IMR-90 (cell line): ENCODE measurements around the gene RNF181. TPM values are rescaled to one million over a fixed set of nuclear protein-coding genes. Genes with fewer than 3 reads are reported as not detected.

Experiments
- ATAC-seq: fragments of 200-7000 bp; cut with Tn5 transposase; 2 replicates; pipeline ENCODE4 v1.9.1; 2020; ENCODE audit warnings: low read depth, mild to moderate bottlenecking, moderate library complexity
- BruUV-seq: library from RNA; stranded (reverse); fragments of 400-500 nt; replicated peaks from 2 replicates; lab custom pipeline; 2021; lab: Mats Ljungman, UMichigan
- CTCF ChIA-PET: fragments of 300-600 bp; formaldehyde crosslinking; extraction: SDS; loops from one replicate; lab custom pipeline; 2021; ENCODE audit warnings: antibody characterized with exemption; lab: Yijun Ruan, JAX
- POLR2A ChIA-PET: fragments of 300-600 bp; sonication (Branson Sonifier 250); formaldehyde crosslinking; loops from one replicate; lab custom pipeline; 2022; ENCODE audit warnings: antibody characterized with exemption; ENCODE audit not compliant: unreplicated experiment; lab: Charles Lee
- DNase-seq: peaks from one replicate; pipeline ENCODE4 v3.0.0; 2013
- H2AFZ ChIP-seq: replicated peaks from 2 replicates; pipeline ENCODE3; 2013; ENCODE audit warnings: low read length, mild to moderate bottlenecking; ENCODE audit not compliant: poor library complexity
- H2AK5ac ChIP-seq: 2 replicates; pipeline ENCODE4 v1.6.1; 2013; ENCODE audit warnings: low read depth, low read length, inconsistent platforms
- H2AK9ac ChIP-seq: replicated peaks from 2 replicates; pipeline ENCODE3; 2013; ENCODE audit warnings: mild to moderate bottlenecking, low read depth, low read length, moderate library complexity; ENCODE audit not compliant: poor library complexity
- H2BK120ac ChIP-seq: 2 replicates; pipeline ENCODE4 v1.6.1; 2013; ENCODE audit warnings: low read depth, low read length, inconsistent platforms
- H2BK15ac ChIP-seq: 3 replicates; pipeline ENCODE4 v1.6.1; 2013; ENCODE audit warnings: low read depth, low read length, inconsistent platforms
- H2BK20ac ChIP-seq: 2 replicates; pipeline ENCODE4 v1.6.1; 2013; ENCODE audit warnings: low read depth, mild to moderate bottlenecking, inconsistent platforms, low read length, moderate library complexity
- H2BK5ac ChIP-seq: 2 replicates; pipeline ENCODE4 v1.6.1; 2013; ENCODE audit warnings: mild to moderate bottlenecking, low read depth, low read length, inconsistent platforms; ENCODE audit not compliant: poor library complexity, severe bottlenecking
- H3K14ac ChIP-seq: replicated peaks from 2 replicates; pipeline ENCODE4 v1.6.1; 2013; ENCODE audit warnings: low read depth, low read length, inconsistent platforms
- H3K18ac ChIP-seq: 2 replicates; pipeline ENCODE4 v1.6.1; 2013; ENCODE audit warnings: low read depth, low read length, control low read depth
- H3K23ac ChIP-seq: 2 replicates; pipeline ENCODE4 v1.6.1; 2013; ENCODE audit warnings: low read depth, low read length, inconsistent platforms
- H3K27ac ChIP-seq: 2 replicates; pipeline ENCODE4 v1.5.1; 2013; ENCODE audit warnings: mild to moderate bottlenecking, control low read depth, low read length; ENCODE audit not compliant: insufficient read depth
- H3K27me3 ChIP-seq: 2 replicates; pipeline ENCODE4 v1.6.1; 2013; ENCODE audit warnings: low read length; ENCODE audit not compliant: control insufficient read depth, insufficient read depth
- H3K36me3 ChIP-seq: 2 replicates; pipeline ENCODE4 v1.6.1; 2013; ENCODE audit warnings: low read length, mixed read lengths; ENCODE audit not compliant: control insufficient read depth, insufficient read depth
- H3K4ac ChIP-seq: 2 replicates; pipeline ENCODE4 v1.6.1; 2013; ENCODE audit warnings: low read depth, low read length, inconsistent platforms
- H3K4me1 ChIP-seq: 2 replicates; pipeline ENCODE4 v1.6.1; 2013; ENCODE audit warnings: low read length, mixed read lengths; ENCODE audit not compliant: control insufficient read depth, insufficient read depth
- H3K4me2 ChIP-seq: 2 replicates; pipeline ENCODE4 v1.6.1; 2013; ENCODE audit warnings: low read depth, mild to moderate bottlenecking, control low read depth, low read length, moderate library complexity
- H3K4me3 ChIP-seq: 2 replicates; pipeline ENCODE4 v1.5.1; 2013; ENCODE audit warnings: low read depth, mild to moderate bottlenecking, control low read depth, low read length, moderate library complexity; ENCODE audit not compliant: insufficient read depth
- H3K56ac ChIP-seq: 2 replicates; pipeline ENCODE4 v1.6.1; 2013; ENCODE audit warnings: low read length, inconsistent platforms; ENCODE audit not compliant: insufficient read depth; ENCODE audit errors: extremely low read depth
- H3K79me1 ChIP-seq, 2 experiments: 2 replicates each; pipeline ENCODE4 v1.6.1; 2013; ENCODE audit warnings: low read length in 2 of 2, inconsistent platforms in 1 of 2, low read depth in 1 of 2
- H3K9ac ChIP-seq: 2 replicates; pipeline ENCODE4 v1.6.1; 2013; ENCODE audit warnings: low read depth, low read length, control low read depth
- H3K9me1 ChIP-seq: 2 replicates; pipeline ENCODE4 v1.6.1; 2013; ENCODE audit warnings: low read length, inconsistent platforms; ENCODE audit not compliant: insufficient read depth
- H3K9me3 ChIP-seq: 2 replicates; pipeline ENCODE4 v1.6.1; 2013; ENCODE audit warnings: low read length; ENCODE audit not compliant: control insufficient read depth, insufficient read depth
- H4K20me1 ChIP-seq: 2 replicates; pipeline ENCODE4 v1.6.1; 2013; ENCODE audit warnings: low read length, inconsistent platforms; ENCODE audit not compliant: insufficient read depth
- H4K5ac ChIP-seq: 2 replicates; pipeline ENCODE4 v1.6.1; 2013; ENCODE audit warnings: mild to moderate bottlenecking, low read depth, low read length, control low read depth
- H4K8ac ChIP-seq, 2 experiments: 2 replicates each; pipeline ENCODE4 v1.6.1; 2013; ENCODE audit warnings: low read depth in 2 of 2, low read length in 2 of 2, control low read depth in 1 of 2, inconsistent platforms in 1 of 2
- H4K91ac ChIP-seq: 2 replicates; pipeline ENCODE4 v1.6.1; 2013; ENCODE audit warnings: low read depth, low read length, inconsistent platforms; ENCODE audit not compliant: insufficient read depth
- BHLHE40 ChIP-seq: fragments of 150-350 bp; IDR thresholded peaks from 2 replicates; pipeline ENCODE4 v1.6.1; 2016; ENCODE audit warnings: mild to moderate bottlenecking, low read depth, low read length
- CTCF ChIP-seq: conservative IDR thresholded peaks from 2 replicates; pipeline ENCODE4 v1.5.1; 2012; ENCODE audit warnings: mild to moderate bottlenecking, low read depth, low read length, improper control_type of control experiment
- MAZ ChIP-seq: IDR thresholded peaks from 2 replicates; pipeline ENCODE4 v1.6.1; 2012; ENCODE audit warnings: low read depth, mild to moderate bottlenecking, low read length, improper control_type of control experiment, moderate library complexity, borderline replicate concordance
- NFE2L2 ChIP-seq: fragments of 150-350 bp; IDR thresholded peaks from 2 replicates; pipeline ENCODE4 v1.6.1; 2016; ENCODE audit warnings: low read depth, mild to moderate bottlenecking, low read length
- RAD21 ChIP-seq: IDR thresholded peaks from 2 replicates; pipeline ENCODE4 v1.6.1; 2012; ENCODE audit warnings: low read length, improper control_type of control experiment
- USF2 ChIP-seq: fragments of 150-350 bp; IDR thresholded peaks from 2 replicates; pipeline ENCODE4 v1.6.1; 2017; ENCODE audit warnings: mild to moderate bottlenecking, antibody characterized with exemption, low read length, low read depth
- WGBS, 2 experiments: methylation state at CpG; one replicate each; pipeline versions ENCODE4 v1.1.5 to v1.1.7; 2013; ENCODE audit warnings: missing lambda C conversion rate in 2 of 2; ENCODE audit not compliant: insufficient read length in 1 of 2; ENCODE audit errors: extremely low coverage in 2 of 2; 5-methylcytosine and 5-hydroxymethylcytosine counted together
- dilution Hi-C: fragments of 300-500 bp; cut with HindIII; formaldehyde crosslinking; loops from one replicate; pipeline ENCODE4 v1.14.3; 2018; ENCODE audit warnings: low sequenced_read_pairs; ENCODE audit not compliant: unreplicated experiment
- in situ Hi-C: fragments of 300-500 bp; cut with MboI; formaldehyde crosslinking; loops from 3 replicates; pipeline ENCODE4 v1.14.3; 2019; ENCODE audit warnings: low sequenced_read_pairs, inconsistent platforms, mixed read lengths
- intact Hi-C: fragments of 100-400 bp; cut with micrococcal nuclease; formaldehyde crosslinking; loops from 2 replicates; pipeline ENCODE4 v1.10.0; 2022
- polyA plus RNA-seq, 3 experiments: library from polyadenylated mRNA; depleted of rRNA; stranded (reverse); fragments of >200 nt; gene quantifications; 2 replicates each; pipeline ENCODE4 v1.2.3, GENCODE V29; 2012; ENCODE audit warnings: low replicate concordance in 1 of 3
- total RNA-seq: library from RNA; depleted of rRNA; stranded (reverse); fragments of >200 nt; gene quantifications from 2 replicates; pipeline ENCODE4 v1.2.3, GENCODE V29; 2012

RNF181 gene
- total and polyA plus RNA-seq, 2 of the 4 experiments (the other 2 are of a cell fraction) = 438 to 498 TPM

- intact Hi-C loops = no loop called here
- Histone ChIP-seq H2BK120ac (no peak overlapping the region), H3K14ac (peak overlapping the region; percentile 80), H3K4me1 (peaks cover 3% of the 10 kb centered on the region), H4K91ac (peak overlapping the region; percentile 71; the same call in 1 of the 2 replicates), H3K9me3 (no peaks in the 10 kb centered on the region), H3K18ac (no peak overlapping the region), H3K4me2 (peak overlapping the region; percentile 84), H2BK20ac (no peak overlapping the region), H4K5ac (peak overlapping the region; percentile 37), H3K4ac (peak overlapping the region; percentile 67), H3K23ac (peak overlapping the region; percentile 28; the same call in 1 of the 2 replicates), H3K27me3 (no peaks in the 10 kb centered on the region), H2BK5ac (peak overlapping the region; percentile 59), H3K4me3 (peak overlapping the region; percentile 83), H3K56ac (peak overlapping the region; percentile 77), H4K20me1 (peaks cover 3% of the 10 kb centered on the region; the same call in 1 of the 2 replicates), H2AFZ (peak overlapping the region; percentile 96), H3K9ac (peak overlapping the region; percentile 89), H3K79me1 (peaks cover 29 to 57% of the 10 kb centered on the region in 2 experiments), H4K8ac (peak overlapping the region; percentile 53 to 80; a peak in 3 of 4 replicates), H2BK15ac (no peak overlapping the region), H2AK9ac (peak overlapping the region; percentile 78), H3K27ac (peak overlapping the region; percentile 67), H3K9me1 (peaks cover 13% of the 10 kb centered on the region), H3K36me3 (peaks cover 21% of the 10 kb centered on the region), H2AK5ac (peak overlapping the region; percentile 88)
- ATAC-seq (peak; percentile 2), DNase-seq (no peak)
- WGBS, 2 experiments = 0% methylated on average over 5 of the region's 24 CpGs; no CpG with 5 or more reads in 1 of the 2 experiments
- in situ Hi-C loops = no loop called here
- TF ChIP-seq BHLHE40 (no peak), MAZ (no peak), NFE2L2 (no peak), RAD21 (no peak), USF2 (no peak), CTCF (no peak)
- dilution Hi-C loops = no loop called here
- no TSS peak for BruUV-seq
- CTCF ChIA-PET = interaction anchor here (0.7 kb wide), 1 partner anchor 38 kb away, joined by 3 read pairs; no protein-coding TSS in a partner anchor
- POLR2A ChIA-PET = interaction anchor here (0.7 to 1.0 kb wide), 4 partner anchors 12 to 284 kb away, joined by 3 to 6 read pairs (median 4); partner anchors contain the start of genes TGOLN2 and VAMP8
Measured at GRCh38 chr2:85611217-85611704, 15.7 kb downstream of the RNF181 start.
